ENCODE results near the gene ACBD3.

GRCh38 chr1:226120398-226120797 lies 66.1 kb downstream of the ACBD3 start:
- TF ChIP-seq CTCF (IDR thresholded peaks at IDR 0.05) (no peak), POLR2A (IDR thresholded peaks at IDR 0.05) (no peak)

Data from uterus (tissue), 2 donors.